ENCODE results near the gene EMP3. TPM values are rescaled to one million over a fixed set of nuclear protein-coding genes. Genes with fewer than 3 reads are reported as not detected.

Gene EMP3
- total and polyA plus RNA-seq, 2 experiments from 2014 or later = 6.0 to 25.1 TPM

- Histone ChIP-seq H3K4me3 (no peak overlapping the region), H4K20me1 (replicated peaks; ENCODE audit: insufficient read depth) (no peaks in the 10 kb centered on the region), H3K79me2 (replicated peaks; ENCODE audit: insufficient read depth) (no peaks in the 10 kb centered on the region), H2AFZ (no peak overlapping the region), H3K9me2 (ENCODE audit: insufficient read depth) (no peaks in the 10 kb centered on the region), H3F3A (replicated peaks; ENCODE audit: low read depth) (no peaks in the 10 kb centered on the region), H3K4me2 (no peak overlapping the region), H3K27ac (ENCODE audit: low read depth) (no peak overlapping the region), H3K4me1 (ENCODE audit: insufficient read depth) (no peaks in the 10 kb centered on the region), H3K27me3 (ENCODE audit: insufficient read depth) (no peaks in the 10 kb centered on the region), H3K36me3 (ENCODE audit: insufficient read depth) (no peaks in the 10 kb centered on the region)
- Mint-ChIP-seq H3K27me3 (ENCODE audit: insufficient read depth, low read depth, poor library complexity) (peaks cover 10% of the 10 kb centered on the region), H3K4me1 (no peaks in the 10 kb centered on the region; the same call in 2 of the 3 replicates), H3K4me3 (no peak overlapping the region), H3K36me3 (ENCODE audit: low read depth) (no peaks in the 10 kb centered on the region), H3K27ac (no peak overlapping the region), H3K9me3 (no peaks in the 10 kb centered on the region; the same call in 2 of the 3 replicates)
- no peak for DNase-seq (ENCODE audit: low spot score)
- ATAC-seq = no peak
- TF ChIP-seq ETS1 (IDR thresholded peaks at IDR 0.05) (no peak), STAT1 (IDR thresholded peaks at IDR 0.05; ENCODE audit: unreplicated experiment) (no peak), JUNB (IDR thresholded peaks at IDR 0.05; ENCODE audit: unreplicated experiment) (no peak), CTCF (conservative IDR thresholded peaks at IDR 0.05; ENCODE audit: low read depth in 2 of 2) (no peak), EZH2phosphoT487 (IDR thresholded peaks at IDR 0.05; ENCODE audit: unreplicated experiment) (no peak), ZNF462 (CRISPR knock-in tag; IDR thresholded peaks at IDR 0.05) (no peak), REST (IDR thresholded peaks at IDR 0.05; ENCODE audit: unreplicated experiment) (no peak), CREB1 (CRISPR knock-in tag; IDR thresholded peaks at IDR 0.05; ENCODE audit: low read depth) (no peak)
Observed at GRCh38 chr19:48342841-48343540, 17.6 kb downstream of the EMP3 start.

All from GM23338 (cell line).